Breast epithelium (tissue), 3 donors: ENCODE results near the gene PKM.

Experiments
- POLR2A ChIP-seq: fragments of 450-650 bp; IDR thresholded peaks from one replicate; pipeline ENCODE4 v1.6.1; 2016; ENCODE audit warnings: antibody characterized with exemption, mild to moderate bottlenecking, moderate library complexity
- TF ChIP-seq, protein P1 (sequence below), 3 donors: fragments of 450-650 bp; IDR thresholded peaks; one replicate each; pipeline ENCODE4 v1.5.1; 2016 to 2017; ENCODE audit warnings: antibody characterized with exemption in 3 of 3, mild to moderate bottlenecking in 3 of 3, moderate library complexity in 3 of 3

- TF ChIP-seq POLR2A, result peak; percentile 94
- TF ChIP-seq, protein P1, sequence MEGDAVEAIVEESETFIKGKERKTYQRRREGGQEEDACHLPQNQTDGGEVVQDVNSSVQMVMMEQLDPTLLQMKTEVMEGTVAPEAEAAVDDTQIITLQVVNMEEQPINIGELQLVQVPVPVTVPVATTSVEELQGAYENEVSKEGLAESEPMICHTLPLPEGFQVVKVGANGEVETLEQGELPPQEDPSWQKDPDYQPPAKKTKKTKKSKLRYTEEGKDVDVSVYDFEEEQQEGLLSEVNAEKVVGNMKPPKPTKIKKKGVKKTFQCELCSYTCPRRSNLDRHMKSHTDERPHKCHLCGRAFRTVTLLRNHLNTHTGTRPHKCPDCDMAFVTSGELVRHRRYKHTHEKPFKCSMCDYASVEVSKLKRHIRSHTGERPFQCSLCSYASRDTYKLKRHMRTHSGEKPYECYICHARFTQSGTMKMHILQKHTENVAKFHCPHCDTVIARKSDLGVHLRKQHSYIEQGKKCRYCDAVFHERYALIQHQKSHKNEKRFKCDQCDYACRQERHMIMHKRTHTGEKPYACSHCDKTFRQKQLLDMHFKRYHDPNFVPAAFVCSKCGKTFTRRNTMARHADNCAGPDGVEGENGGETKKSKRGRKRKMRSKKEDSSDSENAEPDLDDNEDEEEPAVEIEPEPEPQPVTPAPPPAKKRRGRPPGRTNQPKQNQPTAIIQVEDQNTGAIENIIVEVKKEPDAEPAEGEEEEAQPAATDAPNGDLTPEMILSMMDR (IDR thresholded peaks at IDR 0.05), result peak in 2 of 3 donors; percentile 12 to 13
Measured at GRCh38 chr15:72231066-72231832, at the start of gene PKM.
